Hematopoietic multipotent progenitor cell (in vitro differentiated cells): Measurements from ENCODE around the gene SNED1. TPM values are rescaled to one million over a fixed set of nuclear protein-coding genes. Genes with fewer than 3 reads are reported as not detected.
A peak's percentile ranks its signal among the peaks of the same experiment; 100 is the strongest.

ENCODE experiments used
- DNase-seq, 3 donors: peaks; one replicate each; pipeline ENCODE4 v3.0.0-alpha.2; 2011 to 2015; ENCODE audit warnings: low read depth in 2 of 3, low spot score in 2 of 3
- total RNA-seq: library from RNA; depleted of rRNA; stranded (reverse); fragments of >200 nt; gene quantifications from one replicate; pipeline ENCODE4 v1.2.3, GENCODE V29; 2012

Gene SNED1
- total RNA-seq, 1 donor = 11.8 TPM

DNA sequence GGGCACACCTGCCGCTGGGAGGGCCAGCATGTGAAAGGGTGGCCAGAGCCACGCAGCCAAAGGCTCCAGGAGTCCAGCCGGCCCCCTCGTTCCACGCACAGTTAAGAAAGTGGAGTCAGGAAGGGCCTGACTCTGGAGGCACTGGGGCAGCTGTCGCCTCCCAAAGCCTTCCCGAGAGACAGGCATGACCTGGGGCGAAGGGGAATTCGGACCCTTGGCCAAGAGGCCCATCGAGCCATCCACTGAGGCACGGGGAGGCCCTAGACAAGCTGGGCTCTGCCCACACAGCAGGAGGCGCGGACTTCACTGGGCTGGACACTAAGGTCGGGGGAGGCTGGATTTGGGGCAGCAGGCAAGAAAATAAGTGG, 38.5 kb upstream of the SNED1 start:
- DNase-seq = no peak

DNA sequence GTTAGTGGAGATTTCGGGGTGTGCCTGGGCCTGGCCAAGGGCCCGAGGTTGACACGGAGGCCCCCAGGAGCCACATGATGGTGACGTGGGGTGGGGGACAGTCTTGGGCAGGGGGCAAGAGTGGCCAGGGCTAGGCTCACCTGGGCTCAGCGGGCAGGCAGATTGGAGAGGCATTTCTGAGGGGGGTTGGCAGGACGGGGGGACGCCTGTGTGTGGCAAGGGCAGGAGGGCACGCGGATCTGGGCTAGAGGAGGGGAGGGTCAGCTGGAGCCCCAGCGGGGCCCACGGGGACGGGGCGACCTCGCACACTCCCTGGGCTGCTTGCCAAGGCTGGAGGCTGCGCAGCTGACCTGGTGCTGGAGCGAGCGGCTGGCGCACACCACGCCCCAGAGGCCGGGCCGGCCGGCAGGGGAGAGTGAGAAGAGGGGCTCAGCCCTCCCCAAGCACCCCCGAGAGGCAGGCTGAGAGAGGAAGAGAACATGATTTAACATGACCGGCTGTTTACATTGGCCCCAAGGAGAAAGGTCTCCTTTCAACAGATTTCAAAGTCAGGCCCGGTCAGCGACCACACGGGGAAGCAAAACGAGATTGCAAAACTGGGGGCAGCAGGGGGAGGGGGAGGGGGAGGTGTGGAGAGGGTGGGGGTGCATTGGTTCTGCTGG, 38.0 kb upstream of the SNED1 start:
- DNase-seq = peak in 1 of 3 donors; percentile 18

DNA sequence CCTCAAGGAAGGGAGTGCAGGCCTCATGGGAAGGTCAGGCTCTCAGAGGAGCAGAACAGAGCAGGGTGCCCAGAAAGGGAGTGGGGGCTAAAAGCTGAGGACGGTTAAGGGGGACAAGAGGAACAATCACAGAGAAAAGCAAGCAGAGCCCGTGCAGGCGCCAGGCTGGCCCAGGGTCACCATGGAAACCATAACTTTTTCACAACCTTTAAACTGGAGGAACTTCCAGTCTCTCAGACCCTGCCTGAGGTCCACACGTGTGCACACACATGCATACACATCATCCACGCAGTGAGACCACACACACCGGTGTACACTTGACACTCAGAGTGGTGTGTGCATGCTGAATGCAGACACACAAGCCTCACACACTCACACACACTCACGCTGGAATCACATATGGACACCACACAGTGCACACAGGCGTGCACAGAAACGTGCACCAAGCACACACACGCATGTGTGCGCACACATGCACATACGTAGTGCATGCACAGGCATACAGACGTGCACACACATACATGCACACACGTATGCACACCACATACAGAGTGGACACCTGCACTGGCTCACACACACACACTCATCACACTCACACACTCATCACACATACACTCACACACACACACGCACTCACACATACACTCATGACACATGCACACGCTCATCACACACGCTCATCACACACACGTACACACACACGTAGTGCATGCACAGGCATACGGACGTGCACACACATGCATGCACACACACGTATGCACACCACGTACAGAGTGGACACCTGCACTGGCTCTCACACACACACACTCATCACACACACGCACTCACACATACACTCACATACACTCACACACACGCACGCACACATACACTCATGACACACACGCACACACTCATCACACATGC, 37.2 kb upstream of the SNED1 start:
- peak in 1 of 3 donors; percentile 51 for DNase-seq

DNA sequence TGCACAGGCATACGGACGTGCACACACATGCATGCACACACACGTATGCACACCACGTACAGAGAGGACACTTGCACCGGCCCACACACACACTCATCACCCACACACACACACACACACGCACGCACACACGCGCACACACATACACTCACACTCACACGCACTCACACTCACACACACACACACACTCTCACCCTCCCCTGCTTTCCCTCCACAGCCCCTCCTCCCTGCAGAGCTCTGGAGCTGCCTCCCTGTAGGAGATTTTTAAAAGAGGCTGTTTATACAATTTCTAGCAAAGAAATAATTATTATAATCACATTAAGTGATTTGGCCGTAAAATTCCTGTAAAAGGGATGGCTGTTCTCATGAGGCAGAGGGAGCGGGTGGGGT, 36.5 kb upstream of the SNED1 start:
- DNase-seq = no peak

DNA sequence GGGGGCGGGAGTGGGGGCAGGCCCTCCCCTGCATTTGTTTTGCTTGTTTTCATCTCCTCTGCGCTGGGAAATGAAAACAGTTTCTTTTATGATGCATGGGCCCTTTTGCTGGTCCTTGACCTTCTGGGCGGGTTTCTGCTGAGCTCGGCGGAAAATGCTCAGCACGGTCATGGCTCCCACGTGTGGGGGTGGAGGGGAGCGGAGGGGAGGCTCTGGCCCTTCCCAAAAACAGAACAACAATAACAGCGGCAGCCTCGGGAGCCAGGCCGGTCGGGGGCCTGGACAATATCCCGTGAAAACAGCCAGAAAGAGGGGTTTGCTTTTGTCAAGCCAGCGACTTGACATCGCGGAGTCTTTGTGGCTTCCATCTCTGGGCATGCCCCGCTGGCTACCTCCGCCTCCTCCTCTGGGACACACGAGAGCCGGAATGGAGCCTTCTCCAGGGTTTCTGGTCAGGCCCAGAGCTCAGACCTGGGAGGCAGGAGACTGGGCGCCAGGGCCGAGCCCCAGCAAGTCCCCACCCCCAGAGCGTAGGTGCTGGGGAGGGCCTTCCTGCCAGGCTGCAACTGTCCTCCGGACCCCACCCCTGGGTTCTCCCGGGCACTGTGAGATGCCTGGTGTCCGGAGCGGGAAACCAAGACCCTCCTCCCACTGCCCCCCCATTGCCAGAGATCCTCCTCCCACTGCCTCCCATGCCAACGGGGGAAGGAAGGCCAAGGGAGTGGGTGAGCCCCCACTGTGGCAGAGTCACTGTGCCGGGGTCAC, 35.9 kb upstream of the SNED1 start:
- DNase-seq = no peak

DNA sequence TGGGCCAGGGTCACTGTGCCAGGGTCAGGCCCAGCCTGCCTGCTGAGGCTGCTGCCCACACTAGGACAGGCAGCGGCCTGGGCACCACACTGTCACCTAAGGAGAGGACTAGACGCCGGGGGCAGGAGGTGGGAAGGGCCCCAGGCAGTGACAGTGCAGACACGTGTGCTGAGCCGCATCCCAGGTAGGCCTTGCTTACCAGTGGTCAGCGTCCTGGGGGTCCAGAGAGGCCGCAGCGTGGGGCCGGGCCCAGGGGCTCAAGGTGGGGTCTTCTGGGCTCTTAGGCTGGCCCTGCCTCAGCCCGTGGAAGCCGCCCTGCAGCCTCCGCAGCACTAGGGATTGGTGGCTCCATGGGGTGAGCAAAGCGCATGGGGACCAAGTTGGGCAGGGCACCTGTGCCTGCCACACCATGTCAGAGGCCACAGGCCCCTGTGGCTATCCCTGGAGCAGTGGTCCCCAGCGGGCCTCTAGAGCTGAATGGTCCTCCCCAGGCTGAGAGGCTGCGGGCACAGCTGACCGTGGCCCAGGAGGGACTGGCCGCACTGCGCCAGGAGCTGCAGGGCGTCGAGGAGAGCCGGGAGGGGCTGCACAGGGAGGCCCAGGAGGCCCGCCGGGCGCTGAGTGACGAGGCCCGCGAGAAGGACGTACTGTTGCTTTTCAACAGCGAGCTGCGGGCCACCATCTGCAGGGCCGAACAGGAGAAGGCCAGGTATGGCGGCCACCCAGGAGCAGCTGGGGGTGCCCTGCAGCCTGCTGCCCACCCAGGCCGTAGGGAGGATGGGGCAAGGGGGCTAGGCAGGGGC, 35.2 kb upstream of the SNED1 start:
- no peak for DNase-seq

DNA sequence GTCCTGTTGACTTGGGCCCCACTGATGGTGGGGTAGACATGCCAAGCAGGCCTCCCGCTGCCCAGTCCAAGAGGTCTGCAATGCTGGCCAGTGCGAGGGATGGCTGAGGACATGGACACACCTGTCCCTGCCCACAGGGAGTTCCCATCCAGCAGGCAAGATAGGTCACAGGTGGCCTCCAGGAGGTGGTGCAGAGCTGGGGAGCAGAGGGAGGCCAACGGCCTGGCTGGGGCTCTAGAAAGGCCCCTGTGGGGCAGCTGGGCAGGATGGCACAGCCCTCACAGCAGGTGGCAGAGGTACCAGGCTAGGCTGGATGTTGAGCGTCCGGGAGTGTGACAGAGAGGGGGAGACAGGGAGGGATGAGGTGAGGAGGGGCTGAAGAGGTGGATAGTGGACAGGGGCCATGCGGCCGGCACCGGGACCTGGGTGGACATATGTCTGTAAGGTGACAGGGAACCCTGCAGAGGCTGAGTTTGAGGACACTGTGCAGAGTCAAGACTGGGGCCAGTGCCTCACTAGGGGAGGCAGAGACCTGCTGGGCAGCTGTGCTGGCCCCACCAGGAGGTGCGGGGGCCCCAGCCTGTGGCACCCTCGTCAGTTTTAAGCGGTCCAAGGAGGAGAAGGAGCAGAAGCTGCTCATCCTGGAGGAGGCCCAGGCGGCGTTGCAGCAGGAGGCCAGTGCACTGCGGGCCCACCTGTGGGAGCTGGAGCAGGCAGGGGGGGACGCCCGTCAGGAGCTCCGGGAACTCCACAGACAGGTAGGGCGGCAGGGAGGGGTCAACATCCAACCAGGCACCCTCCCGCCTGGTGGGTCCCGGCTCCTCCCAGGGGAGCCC, 34.3 kb upstream of the SNED1 start:
- DNase-seq = no peak

DNA sequence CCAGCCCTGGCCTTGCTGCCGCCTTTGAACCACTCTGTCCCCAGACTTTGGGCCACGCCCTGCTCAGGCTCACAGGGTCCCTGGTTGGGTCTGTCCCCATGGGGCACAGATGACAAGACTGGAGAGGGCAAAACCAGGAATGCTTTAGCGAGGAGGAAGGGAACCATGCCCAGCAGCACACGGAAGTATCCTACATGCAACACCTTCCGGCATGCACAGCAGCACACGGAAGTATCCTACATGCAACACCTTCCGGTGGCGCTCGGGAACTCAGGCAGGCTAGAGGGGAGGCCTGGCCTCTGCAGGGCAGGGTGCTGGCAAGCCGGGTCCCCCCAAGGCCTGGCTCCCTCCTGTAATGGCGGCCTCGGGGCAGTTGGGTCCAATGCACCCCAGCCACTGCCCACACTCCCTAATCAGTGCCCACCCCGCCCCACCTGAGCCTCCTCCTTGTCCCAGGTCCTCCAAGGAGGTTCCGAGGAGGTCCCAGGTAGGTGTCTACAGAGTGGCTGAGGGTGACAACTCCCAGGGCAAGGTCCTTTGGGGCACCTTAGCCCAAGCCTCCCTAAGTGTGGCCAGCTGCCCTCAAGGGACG, 33.6 kb upstream of the SNED1 start:
- no peak for DNase-seq

DNA sequence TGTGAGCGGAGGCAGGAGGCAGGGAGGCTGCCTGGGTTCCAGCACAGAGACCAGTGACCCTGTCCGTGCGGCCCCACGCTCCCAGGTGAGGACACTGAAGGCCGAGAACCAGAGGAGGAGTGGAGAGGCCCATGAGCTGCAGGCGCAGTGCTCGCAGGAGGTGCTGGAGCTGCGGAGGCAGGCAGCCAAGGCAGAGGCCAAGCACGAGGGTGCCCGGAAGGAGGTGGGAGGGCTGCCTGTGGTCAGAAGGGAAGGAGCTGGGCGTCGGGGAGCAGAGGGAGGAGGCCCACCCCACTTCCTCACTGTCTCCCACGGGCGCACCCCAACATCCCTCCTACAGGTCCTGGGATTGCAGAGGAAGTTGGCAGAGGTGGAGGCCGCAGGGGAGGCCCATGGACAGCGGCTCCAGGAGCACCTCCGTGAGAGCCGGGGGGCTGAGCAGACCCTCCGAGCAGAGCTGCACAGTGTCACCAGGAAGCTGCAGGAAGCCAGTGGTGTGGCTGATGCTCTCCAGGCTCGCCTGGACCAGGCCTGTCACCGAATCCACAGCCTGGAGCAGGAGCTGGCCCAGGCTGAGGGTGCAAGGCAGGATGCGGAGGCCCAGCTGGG, 33.0 kb upstream of the SNED1 start:
- DNase-seq = no peak

DNA sequence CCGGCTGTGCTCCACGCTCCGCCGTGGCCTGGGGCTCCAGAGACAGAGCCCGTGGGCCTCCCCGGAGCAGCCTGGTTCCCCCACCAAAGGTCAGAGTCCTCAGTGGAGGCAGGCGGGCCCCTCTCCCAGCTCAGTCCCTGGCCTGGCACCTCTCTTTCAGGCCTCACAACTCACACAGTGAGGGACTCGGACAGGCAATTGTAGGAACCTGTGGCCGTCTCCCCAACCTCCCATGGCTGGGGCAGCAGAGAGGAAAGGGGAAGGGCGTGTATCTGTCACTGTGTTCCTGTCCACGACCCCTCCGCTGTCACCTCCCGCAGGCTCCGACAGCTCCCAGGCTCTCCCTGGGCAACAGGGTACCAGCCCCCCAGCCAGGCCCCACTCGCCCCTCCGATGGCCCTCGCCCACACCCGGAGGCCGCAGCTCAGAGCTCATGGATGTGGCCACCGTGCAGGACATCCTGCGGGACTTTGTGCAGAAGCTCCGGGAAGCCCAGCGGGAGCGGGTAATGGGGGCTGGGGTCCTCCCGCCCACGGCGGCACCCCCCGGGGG, 32.4 kb upstream of the SNED1 start:
- no peak for DNase-seq

DNA sequence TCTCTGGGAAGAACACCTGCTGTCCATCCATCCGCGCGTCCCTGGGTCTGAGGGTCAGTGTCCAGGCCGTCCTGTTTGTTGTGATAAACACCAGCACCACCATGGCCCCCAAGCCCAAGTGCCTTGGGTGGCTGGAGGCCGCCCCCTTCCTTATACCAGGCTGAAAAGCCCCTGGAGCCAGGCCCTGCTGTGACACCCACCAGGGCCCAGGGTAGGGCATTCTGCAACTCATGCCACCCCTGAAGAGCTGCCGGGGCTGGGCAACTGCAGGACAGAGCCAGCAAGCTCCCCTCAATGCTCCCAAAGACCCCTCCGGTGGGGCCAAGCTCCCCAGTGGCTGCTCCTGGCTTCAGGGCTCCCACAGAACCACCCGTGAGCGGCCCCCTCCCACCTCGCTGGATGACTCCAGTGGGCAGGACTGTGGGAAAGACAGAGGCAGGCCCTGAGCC, 31.9 kb upstream of the SNED1 start:
- DNase-seq = no peak

DNA sequence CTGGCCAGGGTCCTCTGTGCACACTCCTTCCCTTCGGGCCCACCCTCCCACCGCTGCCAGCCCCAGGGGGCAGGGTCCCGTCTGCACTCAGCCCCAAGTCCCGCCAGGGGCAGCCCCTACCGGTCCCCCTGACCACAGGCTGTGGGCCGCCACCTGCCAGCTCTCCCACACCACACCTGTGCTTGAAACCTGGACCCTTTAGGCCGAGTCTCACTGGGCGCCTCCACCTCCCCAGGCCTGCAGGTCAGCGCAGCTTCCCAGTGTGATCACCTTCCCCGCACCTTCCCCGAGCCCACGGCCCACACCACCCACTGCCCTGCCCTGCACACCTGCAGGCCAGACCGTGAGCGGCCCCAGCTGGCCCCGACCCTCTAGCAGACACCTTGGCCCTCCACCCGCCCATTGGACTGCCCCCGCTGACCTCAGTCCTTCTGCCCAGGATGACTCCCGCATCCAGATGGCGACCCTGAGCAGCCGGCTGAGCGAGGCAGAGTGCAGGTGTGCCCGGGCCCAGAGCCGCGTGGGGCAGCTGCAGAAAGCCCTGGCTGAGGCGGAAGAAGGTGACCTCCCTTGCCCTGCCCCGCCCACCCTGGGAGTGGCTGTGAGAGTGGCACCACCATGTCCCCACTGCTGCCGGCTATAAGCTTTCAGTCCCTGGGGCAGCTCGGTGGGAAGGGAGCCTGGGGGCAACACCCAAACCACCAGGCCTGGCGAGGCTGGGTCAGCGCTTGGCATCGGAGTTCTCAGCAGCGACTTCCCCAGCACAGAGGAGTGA, 31.3 kb upstream of the SNED1 start:
- DNase-seq = no peak

DNA sequence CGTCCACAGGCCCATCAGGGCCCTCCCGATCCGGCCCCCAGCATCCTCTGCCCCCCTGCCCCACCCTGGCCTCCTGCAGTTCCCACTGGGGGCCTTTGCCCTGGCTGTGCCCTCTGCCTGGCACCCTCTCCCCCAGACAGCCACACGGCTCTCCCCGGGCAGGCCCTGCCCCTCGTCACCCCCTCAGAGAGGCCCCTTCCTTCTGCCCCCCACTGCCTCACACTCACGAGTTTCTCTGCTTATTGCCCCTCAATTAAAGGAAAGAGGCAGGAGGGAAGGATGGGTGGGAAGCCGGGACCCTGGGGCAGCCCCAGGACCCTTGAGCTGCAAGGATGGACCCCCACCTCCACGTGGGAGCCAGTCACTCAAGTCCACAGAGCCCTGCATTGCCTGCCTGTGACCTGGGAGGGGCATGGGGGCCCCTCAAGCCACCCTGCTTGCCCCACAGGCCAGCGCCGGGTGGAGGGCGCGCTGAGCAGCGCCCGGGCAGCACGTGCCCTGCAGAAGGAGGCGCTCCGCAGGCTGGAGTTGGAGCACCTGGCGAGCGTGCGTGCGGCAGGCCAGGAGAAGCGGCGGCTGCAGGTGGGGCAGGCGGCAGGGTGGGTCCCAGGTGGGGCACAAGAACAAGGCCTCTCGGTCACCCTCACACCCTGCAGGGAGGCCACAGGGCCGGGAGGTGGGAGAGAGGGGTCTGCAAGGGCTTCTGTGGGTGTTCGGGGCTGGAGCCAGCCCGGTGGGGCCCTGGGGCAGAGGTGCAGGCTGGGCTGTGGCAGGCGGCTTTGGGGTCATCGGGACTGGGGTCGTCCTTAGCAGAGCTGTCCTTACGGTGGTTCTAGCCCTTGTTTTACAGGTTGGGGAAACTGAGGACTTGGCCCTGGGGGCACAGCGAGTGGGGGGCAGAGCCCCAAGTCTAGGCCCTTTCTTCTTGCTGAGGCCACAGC, 30.5 kb upstream of the SNED1 start:
- DNase-seq = no peak

DNA sequence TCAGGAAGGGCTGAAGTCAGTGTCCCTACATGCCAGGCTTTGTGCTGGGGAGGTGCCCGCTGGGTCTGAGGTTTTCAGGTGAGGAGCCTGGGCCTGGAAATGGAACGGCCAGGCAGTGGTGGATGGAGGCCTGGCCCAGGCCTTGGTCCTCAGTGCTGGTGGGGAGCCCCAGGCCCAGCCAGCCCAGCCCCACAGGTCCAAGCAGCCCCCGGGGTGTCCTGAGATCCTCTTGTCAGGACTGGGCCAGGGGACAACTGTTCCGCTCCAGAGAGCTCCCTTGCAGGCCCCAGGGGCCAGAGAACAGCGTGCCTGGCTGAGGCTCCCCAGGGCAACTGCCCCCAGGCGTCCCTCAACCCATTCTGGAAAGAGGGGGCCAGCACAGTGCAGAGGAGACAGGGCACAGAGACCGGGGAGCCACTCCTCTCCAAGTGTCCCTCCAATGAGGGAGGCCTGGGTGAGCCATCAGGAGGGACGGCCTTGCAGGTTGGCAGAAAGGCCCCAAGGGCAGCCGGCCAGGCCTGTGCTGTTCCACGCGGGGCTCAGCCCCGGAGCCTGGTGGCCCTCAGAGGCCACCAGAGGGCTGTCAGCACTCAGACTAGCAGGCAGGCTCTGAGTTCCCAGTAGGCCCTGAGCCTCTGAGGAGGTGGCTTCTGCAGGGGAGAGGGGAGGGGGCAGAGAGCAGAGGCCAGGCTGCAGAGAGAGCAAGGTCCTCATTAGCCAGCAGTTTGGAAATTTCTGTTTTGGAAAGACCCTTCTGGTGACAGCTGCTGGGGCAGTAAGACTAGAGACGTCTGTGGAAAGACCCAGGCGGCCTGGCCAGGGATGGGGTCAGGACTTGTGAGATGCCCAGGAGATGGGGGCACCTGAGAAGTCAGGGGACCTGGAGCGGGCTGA, 29.4 kb upstream of the SNED1 start:
- DNase-seq = no peak

DNA sequence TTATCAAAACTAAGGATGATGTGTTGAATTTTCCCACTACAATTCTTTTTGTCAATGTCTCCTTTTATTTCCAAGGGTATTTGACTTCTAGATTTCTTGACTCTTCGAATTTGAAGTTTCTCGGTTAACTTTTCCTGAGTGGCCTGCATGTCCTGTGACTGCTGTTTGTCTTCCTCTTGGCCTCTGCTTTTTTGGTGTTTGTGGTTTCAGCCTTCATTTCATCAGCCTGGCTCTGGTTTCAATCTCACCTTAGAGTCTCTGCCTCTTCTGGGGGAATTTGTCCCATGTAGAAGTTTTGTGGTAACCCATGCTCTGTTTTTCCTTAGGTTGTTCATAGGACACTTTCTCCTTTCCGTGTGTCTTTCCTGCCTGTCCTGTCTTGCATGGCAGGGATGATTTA, 28.3 kb upstream of the SNED1 start:
- no peak for DNase-seq

DNA sequence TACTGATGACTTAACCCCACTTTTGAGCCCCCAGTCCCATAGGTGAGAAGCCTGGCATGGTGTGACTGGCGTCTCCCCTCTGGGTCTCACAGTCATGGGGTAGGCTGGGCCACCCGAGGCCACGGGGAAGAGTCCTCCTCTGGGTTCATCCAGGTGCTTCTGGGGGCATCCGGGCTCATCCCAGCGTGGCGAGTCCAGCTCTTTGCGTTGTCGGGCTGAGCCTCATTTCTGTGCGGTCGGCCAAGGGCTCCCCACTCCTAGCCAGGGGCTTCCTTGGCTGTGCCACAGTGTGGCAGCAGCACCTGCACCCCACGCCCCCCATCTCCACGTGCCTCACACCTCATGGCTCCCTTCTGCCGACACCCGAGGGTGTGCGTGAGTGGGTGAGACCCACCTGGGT, 27.6 kb upstream of the SNED1 start:
- DNase-seq = no peak
